Activated naive CD8-positive, alpha-beta T cell treated with anti-CD3 and anti-CD28 coated beads, Interleukin-2, amount 50 U/mL, for 16 hours (primary cell): ENCODE results near the gene DCAF17.
"Not testable (repeated sequence)": the region's sequence is repeated elsewhere in the genome, so short reads cannot be mapped to it uniquely, and the experiment has no call there.

ENCODE experiments used
- DNase-seq: peaks from one replicate; pipeline ENCODE4 v3.0.0-alpha.2; 2020; ENCODE audit warnings: low read depth, low spot score

DCAF17 gene

GRCh38 chr2:171513719-171514160, 79.7 kb downstream of the DCAF17 start:
- no peak for DNase-seq

DNA sequence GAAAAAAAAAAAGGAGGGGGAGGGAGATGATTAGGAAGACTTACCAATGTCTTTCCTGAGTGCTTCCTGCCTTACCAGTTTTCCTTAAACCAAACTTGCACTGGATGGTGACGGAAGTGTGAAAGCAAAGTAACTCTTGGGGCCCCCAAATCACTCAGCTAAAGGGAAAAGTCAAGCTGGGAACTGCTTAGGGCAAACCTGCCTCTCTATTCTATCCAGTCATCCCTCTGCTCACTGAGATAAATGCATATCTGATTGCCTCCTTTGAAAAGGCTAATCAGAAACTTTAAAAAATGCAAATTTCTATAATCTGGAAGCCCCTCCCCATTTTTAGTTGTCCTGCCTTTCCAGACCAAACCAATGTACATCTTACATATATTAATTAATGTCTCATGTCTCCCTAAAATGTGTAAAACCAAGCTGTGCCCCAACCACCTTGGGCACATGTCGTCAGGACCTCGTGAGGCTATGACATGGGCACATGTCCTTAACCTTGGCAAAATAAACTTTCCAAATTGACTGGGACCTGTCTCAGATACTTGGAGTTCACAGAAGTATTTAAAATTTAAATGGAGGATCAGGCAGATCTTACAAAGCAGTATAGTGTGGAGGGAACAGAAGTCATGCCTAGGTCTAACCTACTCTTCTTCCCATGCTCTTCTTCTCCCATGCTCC, 81.0 kb downstream of the DCAF17 start:
- DNase-seq = no peak

DNA sequence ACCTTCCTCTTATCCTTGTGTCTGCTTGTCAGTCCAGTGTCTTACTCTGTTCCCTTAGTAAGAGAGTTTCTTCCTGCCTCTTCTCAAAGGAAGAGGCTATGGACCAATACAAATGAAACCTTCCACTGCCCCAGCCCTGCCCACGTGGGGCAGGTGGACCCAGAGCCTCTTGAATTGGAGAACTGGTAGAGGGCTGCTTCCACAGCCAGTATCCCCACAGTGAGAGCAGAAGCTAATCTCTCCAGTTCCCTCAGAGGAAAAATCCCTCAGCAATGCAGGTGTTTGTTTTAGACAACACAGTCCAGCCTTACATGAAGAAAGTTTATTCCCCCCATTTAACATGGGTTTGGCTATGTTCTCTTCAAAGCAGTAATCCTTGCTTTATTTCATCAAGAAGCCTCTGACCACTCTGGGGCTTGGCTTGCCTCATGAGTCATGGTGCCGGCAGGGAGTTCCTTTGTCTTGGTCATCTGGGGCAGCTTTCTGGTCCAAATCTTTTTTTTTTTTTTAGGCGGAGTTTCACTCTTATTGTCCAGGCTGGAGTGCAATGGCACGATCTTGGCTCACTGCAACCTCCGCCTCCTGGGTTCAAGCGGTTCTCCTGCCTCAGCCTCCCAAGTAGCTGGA, 81.8 kb downstream of the DCAF17 start:
- no peak for DNase-seq

DNA sequence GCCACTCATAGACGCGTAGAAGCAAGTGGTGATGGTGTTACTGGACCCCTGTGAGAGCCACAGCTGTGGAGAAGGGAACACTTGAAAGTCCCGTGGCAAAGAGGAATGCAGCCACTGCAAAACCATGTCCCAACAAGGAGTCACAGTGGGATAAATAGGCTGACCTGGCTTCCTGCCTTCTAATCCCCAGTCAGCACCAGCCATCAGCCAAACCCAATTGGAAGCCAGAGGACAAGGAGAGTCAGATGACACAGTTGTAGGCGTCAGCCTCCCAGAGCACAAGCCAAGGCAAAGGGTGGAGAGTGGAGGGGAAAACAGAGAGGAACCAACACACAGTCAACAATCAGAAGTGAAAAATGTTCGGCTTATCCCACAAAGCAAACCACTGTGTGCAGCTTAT, 82.8 kb downstream of the DCAF17 start:
- no peak for DNase-seq

- no peak for DNase-seq
Measured at GRCh38 chr2:171520471-171520870, 86.4 kb downstream of the DCAF17 start.

DNA sequence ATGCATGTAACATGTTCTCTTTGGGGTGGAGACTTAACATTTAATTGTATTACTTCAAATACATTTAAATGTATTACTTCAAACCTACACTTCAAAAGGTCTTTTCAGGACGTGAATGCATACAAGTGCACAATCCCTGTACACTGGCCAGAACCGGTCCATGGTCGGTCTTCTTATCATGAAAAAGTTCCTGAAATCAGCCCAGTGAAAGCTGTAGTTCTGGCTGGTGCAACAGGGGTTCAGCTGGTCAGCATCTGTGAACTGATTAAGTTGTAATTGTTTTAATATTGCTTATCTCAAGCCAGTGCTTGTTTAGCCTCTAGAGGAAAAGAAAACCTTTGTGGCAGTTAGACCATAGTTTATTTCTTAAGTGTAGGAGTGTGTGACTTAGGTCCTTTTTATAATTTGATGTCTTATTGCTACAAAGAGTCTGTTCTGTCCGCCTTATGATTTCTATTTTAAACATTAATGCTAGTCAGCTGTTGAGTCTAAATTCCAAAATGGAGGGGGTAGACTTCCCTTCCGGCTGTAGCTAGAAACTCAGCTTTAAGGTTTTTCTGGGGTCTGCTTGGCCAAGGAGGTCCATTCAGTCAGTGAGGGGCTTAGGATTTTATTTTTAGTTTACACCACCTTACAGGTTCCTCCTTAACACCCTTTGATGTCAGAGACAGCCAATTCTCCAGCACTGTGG, 87.5 kb downstream of the DCAF17 start:
- no peak for DNase-seq

DNA sequence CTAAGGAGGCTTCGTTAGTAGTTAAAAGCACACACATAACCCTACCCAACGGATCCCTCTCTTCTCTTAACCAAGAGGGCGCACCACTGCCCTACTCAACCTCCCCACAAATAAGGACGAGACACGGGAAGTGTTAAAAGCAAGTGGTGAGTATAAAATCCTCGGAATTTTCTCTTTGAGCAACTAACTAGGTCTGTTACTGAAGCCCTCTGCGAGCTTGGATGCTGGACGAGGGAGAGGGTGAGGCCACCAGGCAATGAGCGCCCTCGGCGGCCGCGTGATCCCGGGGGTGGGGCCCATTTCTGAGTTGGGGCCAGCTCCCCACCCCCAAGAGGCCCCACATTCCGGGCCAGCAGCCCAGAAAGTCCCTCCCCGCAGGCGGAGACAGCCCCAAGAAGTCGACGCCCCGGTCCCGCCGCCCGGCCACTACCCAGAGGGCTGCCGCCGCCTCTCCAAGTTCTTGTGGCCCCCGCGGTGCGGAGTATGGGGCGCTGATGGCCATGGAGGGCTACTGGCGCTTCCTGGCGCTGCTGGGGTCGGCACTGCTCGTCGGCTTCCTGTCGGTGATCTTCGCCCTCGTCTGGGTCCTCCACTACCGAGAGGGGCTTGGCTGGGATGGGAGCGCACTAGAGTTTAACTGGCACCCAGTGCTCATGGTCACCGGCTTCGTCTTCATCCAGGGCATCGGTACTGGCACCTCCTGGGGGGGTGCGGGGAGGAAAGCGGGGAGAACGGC, 88.2 kb downstream of the DCAF17 start, which contains the start of gene CYBRD1:
CYBRD1 (plus strand) TSS at position 423 of the 736 bp plus-strand sequence; CDS start at position 495, 72 bp downstream.
- DNase-seq = no peak

GRCh38 chr2:171522788-171523087, 88.7 kb downstream of the DCAF17 start:
- DNase-seq = no peak

DNA sequence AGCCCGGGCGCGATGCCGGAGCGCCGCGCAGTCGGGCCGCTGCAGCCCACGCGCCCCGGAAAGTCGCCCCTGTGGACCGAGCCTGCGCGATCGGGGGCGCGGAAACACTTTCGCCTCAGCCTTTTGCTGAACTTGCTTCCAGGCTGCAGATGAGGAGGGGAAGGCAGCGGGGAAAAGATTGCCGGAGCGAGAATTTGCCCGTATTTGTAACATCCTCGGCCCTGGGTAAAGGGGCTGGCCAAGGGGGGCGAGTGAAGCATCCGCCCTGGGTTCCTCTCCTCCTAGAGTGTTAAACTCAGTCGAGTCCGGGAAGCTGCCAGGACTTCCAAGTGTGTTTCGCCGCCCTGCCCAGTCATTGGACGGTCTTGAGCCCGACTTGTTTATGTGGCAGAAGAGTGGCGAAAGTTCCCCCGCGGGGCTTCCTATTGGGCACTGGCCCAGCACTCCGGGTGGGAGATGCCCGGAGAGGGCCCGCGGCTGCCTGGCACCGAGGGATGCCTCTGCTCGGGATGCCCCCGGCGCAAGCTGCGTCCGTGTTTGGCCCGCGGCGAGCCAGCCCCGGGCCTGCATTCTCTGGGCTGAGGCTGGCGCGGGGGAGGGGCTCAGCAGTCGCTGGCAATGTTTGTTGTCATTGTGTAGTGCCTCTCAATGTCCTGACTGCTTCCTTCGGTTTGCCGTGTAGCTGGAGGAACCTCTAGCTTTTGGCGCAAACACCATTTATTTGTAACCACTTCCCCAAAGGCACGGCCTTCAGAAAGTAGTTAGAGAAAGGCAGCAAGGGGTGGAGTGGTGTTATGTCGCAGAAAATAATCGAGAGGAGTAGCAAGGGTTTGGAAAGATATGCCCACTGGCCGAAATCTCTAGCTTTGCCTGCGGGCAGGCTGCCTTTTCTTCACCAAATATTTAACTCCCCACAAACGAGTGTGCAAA, 89.3 kb downstream of the DCAF17 start:
- DNase-seq = no peak

GRCh38 chr2:171524018-171524401, 90.0 kb downstream of the DCAF17 start:
- DNase-seq = no peak

DNA sequence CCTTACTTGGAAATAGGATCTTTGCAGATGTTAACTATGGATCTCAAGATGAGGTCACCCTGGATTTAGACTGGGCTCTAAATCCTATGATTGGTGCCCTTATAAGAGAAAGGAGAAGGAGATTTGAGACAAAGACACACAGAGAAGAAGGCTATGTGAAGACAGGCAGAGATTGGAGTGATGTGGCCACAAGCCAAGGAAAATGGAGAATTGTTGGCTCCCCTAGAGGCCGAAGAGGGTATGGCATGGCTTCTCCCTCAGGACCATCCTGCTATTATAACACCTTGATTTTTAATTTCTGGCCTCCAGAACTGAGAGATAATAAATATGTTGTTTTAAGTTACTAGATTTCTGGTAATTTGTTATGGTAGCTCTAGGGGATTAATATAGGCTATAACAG, 95.9 kb downstream of the DCAF17 start:
- no peak for DNase-seq

- no peak for DNase-seq
Measured at GRCh38 chr2:171530378-171530777, 96.4 kb downstream of the DCAF17 start.

DNA sequence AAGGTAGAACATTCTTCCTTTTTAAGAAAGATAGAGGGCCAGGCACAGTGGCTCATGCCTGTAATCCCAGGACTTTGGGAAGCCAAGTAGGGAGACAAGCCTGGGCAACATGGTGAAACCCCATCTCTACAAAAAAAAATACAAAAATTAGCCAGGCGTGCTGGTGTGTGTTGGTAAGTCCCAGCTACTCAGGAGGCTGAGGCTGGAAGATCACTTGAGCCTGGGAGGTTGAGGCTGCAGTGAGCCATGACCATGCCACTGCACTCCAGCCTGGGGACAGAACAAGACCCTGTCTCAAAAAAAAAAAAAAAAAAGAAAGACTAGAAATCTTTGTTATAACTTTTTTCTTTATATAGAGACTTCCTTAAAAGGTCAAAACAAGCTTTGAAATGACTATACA, 96.8 kb downstream of the DCAF17 start:
- DNase-seq = not testable (repeated sequence)

DNA sequence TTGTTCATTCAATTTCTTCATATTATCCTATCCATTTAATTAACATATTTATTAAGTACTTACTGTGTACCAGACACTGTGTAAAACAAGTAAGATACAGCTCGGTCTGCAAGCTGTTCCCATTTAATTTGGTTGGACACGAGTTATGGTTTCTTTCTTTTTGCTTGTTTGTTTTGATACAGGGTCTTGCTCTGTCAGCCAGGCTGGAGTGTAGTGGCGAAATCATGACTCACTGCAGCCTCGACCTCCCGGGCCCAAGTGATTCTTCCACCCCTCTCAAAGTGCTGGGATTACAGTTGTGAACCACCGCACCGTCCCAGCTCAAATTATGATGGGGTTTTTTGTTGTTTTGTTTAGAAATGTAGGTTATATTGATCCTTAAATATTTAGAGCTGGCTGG, 97.3 kb downstream of the DCAF17 start:
- no peak for DNase-seq

GRCh38 chr2:171531836-171532450, 97.9 kb downstream of the DCAF17 start:
- no peak for DNase-seq

GRCh38 chr2:171533331-171533730, 99.3 kb downstream of the DCAF17 start:
- no peak for DNase-seq
